Measurements from ENCODE around the gene CHCHD3.

The CHCHD3 gene

DNA sequence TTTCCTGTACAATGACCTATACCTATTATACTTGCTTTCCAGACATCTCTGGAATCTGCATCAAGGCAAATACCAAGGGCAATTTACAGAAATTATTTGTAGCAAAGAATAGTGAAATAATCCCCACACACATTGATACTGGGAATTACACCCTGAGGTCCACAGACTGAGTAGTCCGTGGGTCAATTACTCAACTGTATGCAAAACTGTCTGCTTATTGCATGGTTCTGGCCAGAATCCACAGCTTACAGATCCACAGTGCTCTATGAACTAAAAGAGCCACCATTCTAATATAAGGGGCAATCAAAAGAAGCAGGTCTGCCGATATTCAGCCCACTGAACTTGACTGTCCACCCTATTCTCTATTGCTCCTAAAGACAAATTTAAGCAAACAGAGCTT, 5.7 kb downstream of the CHCHD3 start:
- DNase-seq: no peak

DNA sequence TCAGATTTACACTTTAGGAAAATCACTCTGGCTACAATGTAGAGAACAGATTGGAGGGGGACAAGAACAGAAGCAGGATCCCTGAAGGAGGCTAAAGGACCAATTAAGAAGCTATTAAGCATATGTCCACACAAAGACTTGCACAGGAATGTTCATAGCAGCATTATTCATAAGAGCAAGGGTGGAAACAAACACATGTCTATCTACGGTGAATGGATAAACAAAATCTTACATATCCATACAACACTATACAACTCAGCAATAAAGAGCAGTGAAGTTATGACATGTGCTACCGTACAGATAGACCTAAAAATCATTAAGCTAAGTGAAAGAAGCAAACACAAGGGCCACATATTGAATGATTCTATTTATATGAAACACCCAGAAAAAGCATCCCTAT, 10.4 kb downstream of the CHCHD3 start:
- DNase-seq: no peak

DNA sequence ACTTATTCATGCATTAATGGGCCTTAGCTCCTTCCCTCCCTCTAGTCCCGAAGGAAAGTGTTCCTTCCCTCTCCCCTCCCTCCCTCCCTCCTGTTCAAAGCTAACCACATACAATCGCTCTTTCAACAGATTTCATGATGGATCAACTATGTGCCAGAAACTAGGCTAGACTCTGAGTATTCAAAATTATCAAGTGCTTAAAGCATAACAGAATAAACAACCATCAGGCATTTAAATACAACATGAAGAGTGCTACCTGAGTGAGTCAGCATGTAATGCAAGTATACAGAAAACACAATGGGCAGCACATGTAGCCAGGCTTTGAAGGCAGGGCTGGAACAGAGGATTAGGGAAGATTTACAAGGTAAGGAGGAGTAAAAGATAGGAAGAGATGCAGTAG, 11.3 kb downstream of the CHCHD3 start:
- DNase-seq: no peak

DNA sequence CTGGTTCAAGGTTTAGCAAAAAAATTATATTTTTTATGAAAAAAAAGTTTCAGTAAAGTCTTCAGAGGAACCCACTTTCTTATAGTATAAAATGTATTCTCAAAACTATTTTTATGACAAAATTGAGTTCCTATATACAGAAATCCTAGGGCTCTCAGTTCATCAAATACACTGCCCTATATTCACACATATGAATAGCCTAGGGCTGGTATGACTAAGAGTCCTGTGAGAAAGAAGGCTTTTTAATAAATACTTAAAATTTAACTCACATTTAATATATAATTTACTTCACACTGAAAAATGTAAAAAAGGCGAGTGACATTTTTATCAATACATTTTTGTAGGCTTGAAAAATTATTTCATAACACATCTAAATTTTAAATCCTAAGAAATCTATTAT, 16.6 kb downstream of the CHCHD3 start:
- DNase-seq: no peak

DNA sequence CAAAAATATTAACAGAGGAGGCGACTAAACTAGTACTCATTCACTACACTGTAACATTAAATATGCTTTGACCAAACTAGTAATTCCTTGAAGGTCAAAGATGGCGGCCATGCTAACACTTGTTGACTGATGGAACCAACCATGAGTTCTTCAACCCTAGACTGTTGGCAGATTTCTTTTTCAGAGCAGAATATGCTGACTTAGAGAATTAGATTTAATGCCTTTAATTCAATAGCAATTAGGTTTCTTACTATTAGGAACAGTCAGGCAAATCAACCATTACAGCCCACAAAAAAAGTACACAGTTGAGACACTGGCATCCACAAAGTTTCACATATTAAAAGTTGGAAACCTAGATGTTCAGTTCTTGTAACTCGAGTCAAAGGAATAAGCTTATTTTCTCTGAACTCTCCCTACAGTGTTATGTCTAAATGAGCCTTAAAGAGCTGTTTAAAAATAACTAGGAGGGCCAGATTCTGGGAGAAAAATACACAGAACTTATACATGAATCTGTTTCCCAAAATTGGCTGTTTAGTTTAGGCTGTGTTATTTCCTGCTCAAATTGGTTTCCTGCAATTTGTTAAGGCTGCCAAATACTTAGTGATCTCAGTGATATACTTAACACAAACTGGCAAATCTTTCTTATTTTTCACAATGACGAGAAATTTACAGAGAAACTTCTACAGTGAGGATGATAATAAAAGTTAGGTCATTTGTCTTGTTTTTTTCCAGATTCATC, 17.6 kb downstream of the CHCHD3 start:
- no peak for DNase-seq

DNA sequence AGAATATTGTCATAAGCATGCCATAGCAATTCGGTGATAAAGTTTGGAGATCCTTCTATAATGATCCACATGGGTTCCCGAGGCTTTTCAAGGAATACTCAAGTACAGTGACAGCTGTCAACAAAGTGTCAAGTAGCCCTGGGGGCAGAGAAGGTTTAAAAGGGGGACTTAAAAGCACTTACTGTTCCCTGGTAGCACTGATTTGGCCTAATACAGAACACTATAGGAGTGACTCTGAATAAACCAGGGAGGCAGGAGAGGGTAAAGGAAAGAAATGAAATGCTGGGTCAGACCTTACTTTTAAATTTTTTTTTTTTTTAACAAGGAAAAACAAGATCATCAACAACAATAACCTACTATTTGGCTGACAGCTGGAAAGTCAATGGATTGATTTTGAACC, 20.1 kb downstream of the CHCHD3 start:
- no peak for DNase-seq

DNA sequence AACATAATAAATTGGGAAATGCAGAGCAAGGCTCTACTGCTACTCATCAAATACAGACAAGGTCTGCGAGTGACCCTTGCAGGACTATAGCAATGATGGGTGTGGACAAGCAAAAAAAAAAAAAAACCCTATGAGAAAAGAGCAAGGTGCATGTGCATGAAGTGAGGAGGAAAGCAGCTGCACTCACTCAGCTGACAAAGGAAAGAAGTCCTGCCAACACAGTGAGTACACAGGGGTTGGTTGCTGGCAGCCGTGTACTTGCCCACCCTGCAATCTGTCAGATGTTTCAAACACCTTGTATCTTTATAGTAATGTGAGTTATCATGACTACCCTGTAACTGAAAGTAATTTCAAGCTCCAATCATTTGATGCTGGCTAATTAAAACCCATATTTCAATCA, 20.5 kb downstream of the CHCHD3 start:
- no peak for DNase-seq

DNA sequence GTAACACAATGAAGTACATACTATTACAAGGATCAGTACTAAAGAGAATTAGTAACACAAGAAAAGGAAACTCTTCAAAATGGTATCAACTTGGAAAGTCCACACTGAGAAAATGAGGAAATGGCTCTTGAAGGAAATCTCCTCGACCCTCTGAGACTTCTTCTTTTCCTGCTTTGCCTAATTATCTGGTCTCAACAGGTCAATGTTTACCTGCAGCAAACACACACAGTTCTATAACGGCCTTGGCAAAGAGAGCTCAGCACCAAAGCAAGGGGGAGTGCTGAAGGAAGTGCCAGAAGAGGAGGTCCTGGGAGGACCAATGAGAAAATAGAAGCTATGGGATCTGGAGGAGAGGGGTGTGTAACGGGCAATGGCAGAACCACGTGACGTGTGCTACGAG, 21.9 kb downstream of the CHCHD3 start:
- no peak for DNase-seq

DNA sequence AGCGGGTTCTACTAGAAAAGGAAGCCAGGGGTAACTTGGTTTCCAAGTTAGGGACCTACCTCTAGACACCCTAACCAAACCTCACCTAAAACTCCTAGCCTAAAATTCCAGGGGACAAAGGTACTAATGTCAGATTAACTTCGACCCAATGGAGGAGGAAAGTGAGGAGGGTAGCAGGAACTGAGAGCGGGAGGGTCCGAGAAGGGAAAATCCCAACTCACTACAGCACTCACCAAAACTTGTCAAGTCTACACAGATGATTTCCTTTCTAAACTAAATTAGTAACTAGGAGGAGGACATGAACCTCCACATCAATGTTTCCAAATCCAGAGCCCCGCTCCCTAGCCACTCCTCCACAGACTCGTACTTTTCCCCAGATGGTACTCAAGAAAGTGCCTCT, 22.6 kb downstream of the CHCHD3 start:
- DNase-seq: no peak

DNA sequence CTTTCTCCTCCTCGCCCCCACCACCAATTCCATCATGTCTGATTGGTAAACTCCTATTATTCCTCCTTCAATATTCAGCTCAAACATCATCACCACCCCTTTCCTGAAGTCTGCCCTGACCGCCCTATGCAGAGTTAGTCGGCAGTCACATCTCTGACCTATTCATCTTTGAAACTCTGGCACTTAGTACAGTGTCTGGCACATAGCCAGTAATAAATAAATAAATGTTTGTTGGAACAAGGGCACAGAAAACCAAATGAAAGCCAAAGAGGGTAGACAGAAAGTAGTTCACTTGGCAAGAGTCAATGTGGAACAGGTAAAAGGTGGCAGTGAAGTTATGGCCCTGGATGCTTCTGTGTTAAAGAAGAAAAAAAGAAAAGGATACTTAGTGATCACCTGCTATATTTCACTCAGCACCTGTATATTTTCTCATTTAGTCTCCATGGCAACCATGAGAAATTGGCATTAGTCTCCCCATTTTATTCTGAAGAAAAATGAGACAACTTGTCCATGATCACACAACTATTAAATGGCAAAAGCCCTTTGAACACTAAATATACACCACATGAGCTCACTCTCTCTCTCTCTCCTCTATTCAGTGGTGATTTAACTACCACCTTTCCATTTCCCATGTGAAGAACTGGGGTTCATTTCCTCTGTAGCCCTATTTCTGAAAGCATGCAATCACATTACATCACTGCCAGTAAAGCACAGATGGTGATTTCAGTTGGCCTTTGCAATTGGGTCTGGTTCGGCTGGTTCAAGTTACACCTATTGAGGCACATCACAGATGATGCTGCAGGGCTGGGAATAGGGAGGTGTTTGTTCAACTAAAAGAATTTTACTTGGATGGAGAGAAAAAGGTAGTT, 25.3 kb downstream of the CHCHD3 start:
- DNase-seq: no peak

DNA sequence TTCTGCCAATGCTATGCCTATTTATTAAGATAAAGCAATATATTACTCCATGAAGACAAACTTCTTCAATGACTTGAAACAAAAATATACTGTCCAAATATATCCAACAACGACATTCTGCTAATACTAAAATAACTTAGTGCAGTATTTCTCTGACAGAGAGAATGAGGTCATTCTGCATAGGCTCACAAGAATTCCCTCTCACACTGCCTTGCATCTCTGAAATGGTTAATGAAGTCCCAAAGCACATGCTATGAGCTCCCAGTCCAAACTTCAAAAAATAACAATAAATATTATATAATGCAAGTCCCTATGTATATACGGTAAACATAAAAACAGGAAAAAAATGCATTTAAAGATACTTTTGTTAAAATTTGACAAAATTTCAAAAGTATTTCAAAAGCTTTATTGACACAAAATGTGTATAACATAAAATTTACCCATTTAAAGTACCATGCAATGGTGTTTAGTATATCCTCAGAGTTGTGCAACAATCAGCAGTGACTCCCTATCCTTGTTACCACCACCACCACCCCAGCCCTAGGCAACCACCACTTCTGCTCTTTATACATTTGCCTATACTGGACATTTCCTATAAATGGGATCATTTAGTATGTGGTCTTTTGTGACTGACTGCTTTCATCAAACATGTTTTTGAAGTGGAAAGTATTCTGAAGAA, 27.6 kb downstream of the CHCHD3 start:
- DNase-seq: no peak

DNA sequence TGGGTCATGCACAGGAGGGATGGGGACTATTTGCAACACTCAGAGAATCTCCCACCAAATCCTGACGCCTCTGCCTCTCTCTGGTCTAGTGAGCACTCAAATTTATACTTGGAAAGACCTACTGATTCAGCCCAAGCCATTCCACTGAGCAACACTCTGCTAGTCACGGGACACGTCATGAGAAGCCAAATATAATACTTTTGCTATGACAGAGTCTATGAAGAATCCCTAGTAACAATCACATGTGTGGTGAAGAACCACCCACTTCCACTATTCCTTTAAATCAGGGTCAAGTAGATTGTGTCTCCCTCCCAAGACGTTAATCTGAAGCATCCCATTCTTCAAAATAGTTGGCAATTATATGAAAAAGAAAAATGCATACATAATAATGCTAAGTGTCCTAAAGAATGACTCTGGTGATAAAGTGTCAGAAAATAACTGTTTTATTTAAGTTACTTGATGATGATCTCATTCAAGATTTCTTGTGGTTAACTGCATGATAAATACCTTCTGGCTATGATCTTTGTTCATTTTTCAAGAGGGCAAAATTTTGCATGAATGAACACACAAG, 28.5 kb downstream of the CHCHD3 start:
- peak; percentile 42 for DNase-seq

DNA sequence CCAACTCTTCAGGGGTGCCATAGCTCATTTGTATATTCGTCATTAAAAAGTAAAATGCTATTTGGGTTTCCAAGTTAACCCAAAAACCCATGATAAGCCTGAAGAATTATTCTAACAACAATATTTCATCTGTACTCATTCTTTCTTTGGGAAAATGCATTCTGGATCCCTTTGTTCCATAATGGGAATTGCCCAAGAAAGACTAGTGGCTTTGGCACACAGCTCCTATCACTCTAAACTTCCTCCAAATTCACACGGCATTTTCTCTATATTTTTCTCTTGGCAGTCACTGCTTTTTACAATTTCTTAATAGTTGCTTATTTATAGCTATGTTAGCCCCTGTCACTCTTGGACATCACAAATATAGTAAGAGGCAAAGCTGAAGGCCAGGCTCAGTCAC, 29.1 kb downstream of the CHCHD3 start:
- no peak for DNase-seq

DNA sequence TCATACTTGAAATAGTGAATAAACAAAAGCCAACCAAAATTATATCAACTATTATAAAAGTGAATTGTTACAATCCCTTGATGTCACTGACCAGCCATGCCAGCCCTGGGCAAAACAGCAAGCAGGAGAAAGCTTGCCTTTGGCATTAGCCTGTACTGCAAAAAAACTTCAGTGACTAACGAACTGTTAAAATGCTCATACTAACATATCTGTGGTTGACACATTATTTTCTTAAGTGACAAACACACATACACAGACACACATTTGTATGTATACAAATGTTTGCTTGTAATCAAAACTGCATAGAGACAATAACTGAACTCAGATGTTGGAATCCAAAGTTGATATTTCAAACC, 29.5 kb downstream of the CHCHD3 start:
- no peak for DNase-seq

DNA sequence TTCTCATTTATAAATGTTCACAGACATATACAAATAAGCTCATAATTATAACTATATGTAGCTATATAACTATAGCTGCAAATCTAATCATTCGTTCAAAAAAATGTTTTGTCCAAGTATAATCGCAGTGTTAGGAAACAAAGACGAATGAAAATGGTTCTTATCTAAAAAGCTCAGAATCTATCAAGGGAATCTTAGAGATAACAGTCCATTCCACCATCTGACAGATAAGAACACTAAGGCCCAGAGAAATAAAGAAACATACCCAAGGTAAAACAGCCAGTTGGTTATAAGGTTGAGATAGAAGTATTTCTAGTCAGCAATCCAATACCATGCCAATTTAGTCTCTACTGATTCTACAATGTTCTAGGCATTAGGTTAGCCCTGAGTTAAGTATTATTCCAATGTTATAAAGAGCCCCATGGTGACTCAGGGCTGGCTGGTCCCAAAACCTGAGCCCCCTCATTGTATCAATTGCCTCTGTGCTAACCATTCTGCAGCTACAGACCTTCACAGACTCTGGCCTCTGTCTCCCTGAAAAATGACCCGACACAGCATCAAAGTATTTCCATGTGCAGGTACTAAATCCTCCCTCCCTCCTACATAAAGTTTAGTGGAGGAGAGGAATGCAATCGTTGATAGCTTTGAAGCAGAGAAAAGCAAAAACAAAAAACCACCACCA, 30.0 kb downstream of the CHCHD3 start:
- DNase-seq: no peak

DNA sequence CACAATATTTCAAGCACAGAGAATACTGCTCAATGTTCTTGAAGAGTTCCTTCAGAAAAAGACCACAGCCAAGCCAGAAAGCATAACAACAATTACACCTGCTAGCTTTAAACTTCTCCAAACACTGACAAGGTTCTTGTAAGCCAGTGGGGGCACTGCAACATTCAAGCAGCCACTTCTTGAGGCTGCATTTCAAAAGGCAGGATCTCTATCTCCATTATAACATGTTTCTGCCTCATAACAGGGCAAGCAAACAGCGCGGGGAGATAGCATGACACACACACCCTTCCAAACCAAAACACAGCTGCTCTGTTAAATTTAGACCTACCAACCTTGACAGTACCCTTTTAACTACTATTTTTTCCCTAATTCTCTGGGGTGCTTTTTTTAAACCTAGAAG, 30.8 kb downstream of the CHCHD3 start:
- no peak for DNase-seq

DNA sequence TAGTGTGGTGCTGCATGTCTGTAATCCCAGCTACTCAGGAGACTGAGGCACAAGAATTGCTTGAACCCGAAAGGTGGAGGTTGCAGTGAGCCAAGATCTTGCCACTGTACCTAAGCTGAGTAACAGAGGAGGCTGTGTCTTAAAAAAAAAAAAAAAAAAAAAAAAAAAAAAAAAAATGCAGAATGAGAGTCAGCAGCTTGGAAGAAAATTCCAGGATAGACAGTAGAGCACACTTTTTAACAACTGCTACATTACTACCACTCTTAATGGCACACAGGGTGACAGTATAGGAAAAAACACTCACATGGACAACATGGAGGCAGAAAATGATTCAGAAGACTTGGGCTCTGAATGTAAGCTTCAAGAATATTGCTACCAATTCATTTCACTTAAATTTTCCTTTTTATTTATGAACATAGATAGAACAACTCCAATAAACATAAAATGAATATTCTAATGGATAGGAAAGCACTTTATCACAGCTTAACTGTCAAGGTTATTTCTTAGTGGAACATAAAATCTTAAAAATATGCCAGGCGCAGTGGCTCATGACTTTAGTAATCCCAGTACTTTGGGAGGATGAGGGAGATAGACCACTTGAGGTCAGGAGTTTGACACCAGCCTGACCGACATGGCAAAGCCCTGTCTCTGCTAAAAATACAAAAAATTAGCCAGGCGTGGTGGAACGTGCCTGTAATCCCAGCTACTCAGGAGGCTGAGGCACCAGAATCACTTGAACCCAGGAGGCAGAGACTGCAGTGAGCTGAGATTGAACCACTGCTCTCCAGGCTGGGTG, 31.5 kb downstream of the CHCHD3 start:
- DNase-seq: no peak

DNA sequence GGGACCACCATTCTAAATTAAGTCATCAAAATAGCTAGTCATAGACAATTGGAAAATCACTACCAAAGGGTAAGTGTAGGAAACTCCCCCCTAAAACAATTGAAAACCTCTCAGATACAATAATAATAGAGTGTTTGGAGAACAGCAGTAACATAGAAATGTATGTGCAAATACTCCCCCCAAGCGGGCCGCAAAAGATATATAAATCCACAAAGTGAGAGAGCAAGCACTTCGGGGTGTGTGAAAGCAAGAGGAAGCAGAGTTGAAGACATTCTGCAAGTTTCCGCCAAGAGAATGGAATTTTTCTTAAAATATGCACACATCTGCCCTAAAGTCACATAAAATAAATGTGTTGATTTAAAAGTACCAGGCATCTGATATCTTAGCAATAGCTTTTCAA, 33.3 kb downstream of the CHCHD3 start:
- no peak for DNase-seq

DNA sequence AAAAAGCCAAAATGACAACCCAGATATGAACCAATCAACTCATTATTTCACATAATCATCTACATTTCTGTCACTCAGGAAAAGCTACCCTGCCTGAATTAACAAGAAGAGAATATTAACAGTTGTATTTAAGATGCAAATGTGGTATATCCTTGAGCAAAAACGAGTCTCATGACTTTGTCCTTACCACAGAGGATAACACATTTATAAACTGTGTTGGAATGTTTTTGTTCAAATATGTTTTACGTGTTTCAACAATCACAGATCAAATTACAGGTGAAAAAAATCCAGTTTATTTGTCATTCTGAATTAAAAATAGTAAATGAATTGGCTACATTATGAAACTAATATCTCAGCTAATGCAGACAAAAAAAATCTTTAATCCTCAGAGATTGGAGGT, 34.6 kb downstream of the CHCHD3 start:
- DNase-seq: no peak

DNA sequence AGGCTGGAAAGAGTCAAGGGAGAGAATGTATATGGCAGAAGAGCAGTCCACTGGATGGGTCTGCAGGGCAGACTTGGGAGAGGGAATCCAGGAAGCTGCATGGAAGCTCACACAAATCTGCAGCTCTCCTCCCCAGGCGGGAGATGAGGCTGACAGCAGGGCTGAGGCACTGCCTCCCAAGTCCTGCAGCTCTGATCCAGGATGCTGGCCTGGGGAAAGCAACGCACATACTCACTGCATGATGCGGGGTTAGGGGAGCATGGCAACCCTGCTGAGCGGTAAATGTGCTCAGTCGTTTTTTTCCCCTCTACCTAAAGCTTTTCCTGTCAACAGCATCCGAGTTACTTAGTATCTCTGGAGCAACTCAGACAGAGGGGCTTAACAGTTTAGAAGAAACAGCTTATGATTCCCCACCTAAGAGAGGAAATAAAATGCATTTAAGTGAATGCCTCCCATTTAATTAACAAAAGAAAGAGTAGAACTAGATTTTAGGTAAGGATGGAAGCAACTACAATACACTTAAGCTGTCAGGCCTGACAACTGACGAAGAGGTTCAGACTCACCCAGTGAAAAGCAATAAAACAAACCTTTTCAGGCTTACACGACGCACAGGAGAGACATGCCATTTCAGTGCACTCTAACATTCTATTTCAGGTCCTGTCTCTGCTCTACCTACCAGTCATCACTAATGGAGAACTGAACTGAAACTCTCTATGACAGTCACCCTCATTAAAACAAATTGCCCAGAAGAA, 37.0 kb downstream of the CHCHD3 start:
- no peak for DNase-seq

DNA sequence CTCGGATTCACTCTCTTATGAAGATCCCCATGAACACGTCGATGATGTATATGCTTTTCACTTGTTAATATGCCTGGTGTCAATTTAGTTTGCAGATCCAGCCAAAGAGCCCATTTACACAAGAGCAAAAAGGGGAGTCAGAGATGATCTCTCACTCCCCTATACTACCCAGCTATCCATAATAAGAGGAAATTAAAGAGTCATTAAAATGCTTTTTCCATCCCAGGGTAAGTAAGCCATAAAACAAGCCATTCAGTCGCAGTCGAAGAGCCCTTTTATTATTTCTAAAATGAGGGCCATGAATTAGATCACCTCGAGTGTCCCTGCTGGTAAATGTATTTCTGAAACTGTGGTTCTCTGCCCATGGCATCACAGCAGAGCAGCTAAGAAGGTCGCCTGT, 41.2 kb downstream of the CHCHD3 start:
- DNase-seq: no peak

All from T1000 (cell line).